ENCODE measurements around the gene SLAMF6. TPM values are rescaled to one million over a fixed set of nuclear protein-coding genes. Genes with fewer than 3 reads are reported as not detected.
"Not testable (repeated sequence)": the region's sequence is repeated elsewhere in the genome, so short reads cannot be mapped to it uniquely, and the experiment has no call there.

The SLAMF6 gene
- total and polyA plus RNA-seq, 3 donors from 2014 or later, result 0.68 to 2.3 (median 1.6) TPM

DNA sequence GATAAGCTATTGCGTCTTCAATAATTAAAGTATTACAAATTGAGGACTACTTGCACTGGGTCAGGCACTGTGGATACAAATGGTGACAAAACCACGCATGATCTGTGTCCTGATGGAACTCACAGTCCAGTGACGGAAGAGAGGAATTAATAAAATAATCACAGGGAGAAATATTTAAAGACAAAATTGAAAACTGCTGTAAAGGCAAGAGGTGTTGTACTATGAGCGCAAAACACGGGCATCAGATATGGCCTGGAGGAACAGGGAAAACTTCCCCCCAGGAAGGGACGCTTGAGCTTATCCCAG lies 16.6 kb upstream of the SLAMF6 start:
- Histone ChIP-seq H3K4me1 (no peaks in the 10 kb centered on the region), H3K9me3 (no peaks in the 10 kb centered on the region), H3K36me3 (ENCODE audit: low read depth, missing control alignments) (no peaks in the 10 kb centered on the region), H3K4me3 (no peak overlapping the region), H3K27ac (no peak overlapping the region), H3K27me3 (no peaks in the 10 kb centered on the region)
- intact Hi-C loops (cut with DNase I; ENCODE audit: low total_unique reads), result no loop called here
- DNase-seq, result no peak
- 56 to 75% methylated on average over 6 of the region's 6 CpGs for WGBS, 2 donors
- TF ChIP-seq CTCF (IDR thresholded peaks at IDR 0.05) (no peak), POLR2A (IDR thresholded peaks at IDR 0.05) (no peak)

GRCh38 chr1:160538985-160539651 lies 16.1 kb upstream of the SLAMF6 start:
- no peaks in the 10 kb centered on the region for H3K4me1 ChIP-seq
- H3K27me3 ChIP-seq, result no peaks in the 10 kb centered on the region
- TF ChIP-seq POLR2A (IDR thresholded peaks at IDR 0.05), result no peak
- no peak for TF ChIP-seq CTCF (IDR thresholded peaks at IDR 0.05)
- no peaks in the 10 kb centered on the region for H3K9me3 ChIP-seq
- intact Hi-C loops (cut with DNase I; ENCODE audit: low total_unique reads), result no loop called here
- H3K36me3 ChIP-seq (ENCODE audit: low read depth, missing control alignments), result no peaks in the 10 kb centered on the region
- no peak overlapping the region for H3K4me3 ChIP-seq
- DNase-seq, result no peak
- no peak overlapping the region for H3K27ac ChIP-seq
- 56 to 69% methylated on average over 5 of the region's 5 CpGs for WGBS, 2 donors

GRCh38 chr1:160537714-160538665 lies 14.9 kb upstream of the SLAMF6 start:
- no peaks in the 10 kb centered on the region for H3K27me3 ChIP-seq
- no peaks in the 10 kb centered on the region for H3K36me3 ChIP-seq (ENCODE audit: low read depth, missing control alignments)
- WGBS, 2 donors, result 90 to 92% methylated on average over 8 of the region's 8 CpGs
- H3K27ac ChIP-seq, result no peak overlapping the region
- no peaks in the 10 kb centered on the region for H3K4me1 ChIP-seq
- TF ChIP-seq POLR2A (IDR thresholded peaks at IDR 0.05), result no peak
- TF ChIP-seq CTCF (IDR thresholded peaks at IDR 0.05), result no peak
- DNase-seq, result no peak
- H3K4me3 ChIP-seq, result no peak overlapping the region
- H3K9me3 ChIP-seq, result no peaks in the 10 kb centered on the region
- intact Hi-C loops (cut with DNase I; ENCODE audit: low total_unique reads), result no loop called here

DNA sequence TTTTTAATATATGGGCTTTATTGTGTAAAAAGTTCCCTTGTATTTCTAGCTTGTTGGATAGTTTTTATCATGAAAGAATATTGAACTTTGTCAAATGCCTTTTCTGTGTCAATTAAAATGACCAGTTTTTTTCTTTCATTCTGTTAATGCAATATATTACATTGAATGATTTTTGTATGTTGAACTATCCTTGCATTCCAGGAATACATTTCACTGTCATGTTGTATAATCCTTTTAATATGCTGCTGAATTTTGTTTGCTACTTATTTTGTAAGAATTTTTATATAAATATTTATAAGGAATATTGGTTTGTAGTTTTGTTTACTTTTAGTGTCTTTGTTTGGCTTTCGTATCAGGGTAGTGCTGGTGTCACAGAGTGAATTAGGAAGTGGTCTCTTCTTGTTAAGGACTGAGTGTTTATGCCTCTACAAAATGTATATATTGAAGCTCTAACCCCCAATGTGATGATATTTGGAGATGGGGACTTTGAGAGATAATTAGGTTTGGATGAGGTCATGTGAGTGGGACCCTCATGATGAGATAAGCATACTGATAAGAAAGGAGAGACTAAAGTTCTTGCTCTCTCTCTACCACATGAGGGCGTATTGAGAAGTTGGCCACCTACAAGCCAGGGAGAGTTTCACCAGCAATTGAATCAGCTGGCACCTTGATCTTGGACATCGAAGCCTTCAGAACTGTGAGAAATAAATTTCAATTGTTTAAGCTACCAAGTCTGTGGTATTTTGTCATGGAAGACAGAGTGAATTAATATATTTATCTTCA lies 12.0 kb upstream of the SLAMF6 start:
- Histone ChIP-seq H3K4me3 (no peak overlapping the region), H3K9me3 (no peaks in the 10 kb centered on the region), H3K4me1 (no peaks in the 10 kb centered on the region), H3K27me3 (no peaks in the 10 kb centered on the region), H3K36me3 (ENCODE audit: low read depth, missing control alignments) (no peaks in the 10 kb centered on the region), H3K27ac (no peak overlapping the region)
- no peak for TF ChIP-seq CTCF (IDR thresholded peaks at IDR 0.05)
- no peak for TF ChIP-seq POLR2A (IDR thresholded peaks at IDR 0.05)
- 80 to 90% methylated on average over 3 of the region's 3 CpGs for WGBS, 2 donors
- DNase-seq, result no peak
- intact Hi-C loops (cut with DNase I; ENCODE audit: low total_unique reads), result no loop called here

DNA sequence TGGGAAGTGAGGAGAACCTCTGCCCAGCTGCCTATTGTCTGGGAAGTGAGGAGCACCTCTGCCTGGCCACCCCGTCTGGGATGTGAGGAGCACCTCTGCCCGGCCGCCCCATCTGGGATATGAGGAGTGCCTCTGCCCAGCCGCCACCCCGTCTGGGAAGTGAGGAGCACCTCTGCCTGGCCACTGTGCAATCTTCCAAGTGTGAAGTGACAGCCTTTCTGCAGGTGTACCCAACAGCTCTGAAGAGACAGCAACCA lies 9.4 kb upstream of the SLAMF6 start:
- H3K9me3 ChIP-seq; H3K27me3 ChIP-seq; intact Hi-C loops (cut with DNase I; ENCODE audit: low total_unique reads); DNase-seq; H3K4me3 ChIP-seq; H3K4me1 ChIP-seq; H3K27ac ChIP-seq; H3K36me3 ChIP-seq (ENCODE audit: low read depth, missing control alignments): not testable (repeated sequence)
- 71 to 93% methylated on average over 1 to 5 of the region's 5 CpGs for WGBS, 2 donors

DNA sequence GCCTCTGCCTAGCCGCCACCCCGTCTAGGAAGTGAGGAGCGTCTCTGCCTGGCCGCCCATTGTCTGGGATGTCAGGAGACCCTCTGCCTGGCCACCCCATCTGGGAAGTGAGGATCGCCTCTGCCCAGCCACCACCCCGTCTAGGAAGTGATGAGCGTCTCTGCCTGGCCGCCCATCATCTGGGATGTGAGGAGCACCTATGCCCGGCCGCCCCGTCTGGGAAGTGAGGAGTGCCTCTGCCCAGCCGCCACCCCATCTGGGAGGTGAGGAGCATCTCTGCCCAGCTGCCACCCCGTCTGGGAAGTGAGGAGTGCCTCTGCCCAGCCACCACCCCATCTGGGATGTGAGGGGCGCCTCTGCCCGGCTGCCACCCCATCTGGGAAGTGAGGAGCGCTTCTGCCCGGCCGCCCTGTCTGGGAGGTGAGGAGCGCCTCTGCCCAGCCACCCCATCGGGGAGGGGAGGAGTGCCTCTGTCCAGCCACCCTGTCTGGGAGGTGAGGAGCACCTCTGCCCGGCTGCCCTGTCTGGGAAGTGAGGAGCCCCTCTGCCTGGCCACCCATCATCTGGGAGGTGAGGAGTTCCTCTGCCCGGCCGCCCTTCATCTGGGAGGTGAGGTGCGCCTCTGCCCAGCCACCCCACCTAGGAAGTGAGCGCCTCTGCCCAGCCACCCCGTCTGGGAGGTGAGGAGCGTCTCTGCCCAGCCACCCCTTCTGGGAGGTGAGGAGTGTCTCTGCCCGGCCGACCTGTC lies 8.9 kb upstream of the SLAMF6 start:
- 91 to 100% methylated on average over 1 to 28 of the region's 29 CpGs for WGBS, 2 donors

GRCh38 chr1:160529401-160529952 lies 6.4 kb upstream of the SLAMF6 start:
- DNase-seq; H3K27me3 ChIP-seq; H3K36me3 ChIP-seq (ENCODE audit: low read depth, missing control alignments); H3K9me3 ChIP-seq; H3K4me3 ChIP-seq; H3K4me1 ChIP-seq; intact Hi-C loops (cut with DNase I; ENCODE audit: low total_unique reads); H3K27ac ChIP-seq: not testable (repeated sequence)
- WGBS, 2 donors, result 54 to 76% methylated on average over 4 to 7 of the region's 7 CpGs

More for the DNA sequence above, 8.9 kb upstream of the SLAMF6 start:
- H3K27ac ChIP-seq; H3K4me1 ChIP-seq; H3K4me3 ChIP-seq; H3K9me3 ChIP-seq; DNase-seq; intact Hi-C loops (cut with DNase I; ENCODE audit: low total_unique reads); H3K36me3 ChIP-seq (ENCODE audit: low read depth, missing control alignments); H3K27me3 ChIP-seq: not testable (repeated sequence)

Measured in testis (tissue), 3 donors.